ENCODE data around the gene SLC5A4.
"Not testable (repeated sequence)": the region's sequence is repeated elsewhere in the genome, so short reads cannot be mapped to it uniquely, and the experiment has no call there.

DNA sequence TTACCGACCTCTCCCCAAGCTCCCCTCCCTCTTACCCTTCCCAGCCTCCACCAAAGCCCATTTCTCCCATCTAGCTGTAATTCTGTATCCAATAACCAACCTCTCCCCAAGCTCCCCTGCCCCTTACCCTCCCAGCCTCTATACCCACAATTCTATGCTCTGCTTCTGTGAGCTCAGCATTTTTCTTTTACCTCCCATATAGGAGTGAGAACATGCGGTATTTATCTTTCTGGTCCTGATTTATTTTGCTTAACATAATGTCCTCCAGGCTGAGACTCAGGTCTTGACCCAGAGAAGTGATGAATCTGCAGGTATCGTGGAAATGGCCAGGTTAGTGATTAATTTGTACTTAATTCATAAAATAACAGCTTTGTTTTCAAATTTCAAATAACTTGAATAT, 59.2 kb downstream of the SLC5A4 start:
- not testable (repeated sequence) for TF ChIP-seq CTCF, POLR2A, EP300 (IDR thresholded peaks at IDR 0.05)
